GM18520 (cell line): ENCODE measurements around the gene ST6GALNAC2.
"Not testable (repeated sequence)": the region's sequence is repeated elsewhere in the genome, so short reads cannot be mapped to it uniquely, and the experiment has no call there.

Experiments
- ATAC-seq: cut with Tn5 transposase; IDR thresholded peaks from one replicate; pipeline ENCODE4 v1.9.1; 2021; ENCODE audit not compliant: unreplicated experiment

Gene ST6GALNAC2

DNA sequence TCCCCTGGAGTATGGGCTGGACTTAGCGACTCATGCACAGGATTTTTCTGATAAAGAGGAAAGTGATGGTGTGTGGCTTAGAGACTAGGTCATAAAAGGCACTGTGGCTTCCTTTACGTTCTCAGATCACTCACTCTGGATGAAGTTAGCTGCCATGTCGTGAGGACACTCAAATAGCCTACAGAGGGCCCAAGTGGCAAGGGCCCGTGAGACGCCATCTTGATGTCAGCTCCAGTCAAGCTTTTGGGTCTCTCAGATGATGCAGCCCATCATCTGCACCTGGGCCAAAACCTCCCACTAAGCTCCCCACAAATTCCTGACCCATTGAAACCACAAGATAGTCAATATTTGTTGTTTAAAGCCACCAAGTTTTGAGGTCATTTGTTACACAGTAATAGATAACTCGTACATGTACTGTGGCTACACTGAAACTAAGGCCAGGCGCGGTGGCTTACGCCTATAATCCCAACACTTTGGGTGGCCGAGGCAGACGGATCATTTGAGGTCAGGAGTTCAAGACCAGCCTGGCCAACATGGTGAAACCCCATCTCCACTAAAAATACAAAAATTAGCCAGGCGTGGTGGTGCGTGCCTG lies 14.7 kb downstream of the ST6GALNAC2 start:
- no peak for ATAC-seq

- no peak for ATAC-seq
These were observed 15.2 kb downstream of the ST6GALNAC2 start for GRCh38 chr17:76570457-76570856.

- ATAC-seq: no peak
These were observed 15.9 kb downstream of the ST6GALNAC2 start for GRCh38 chr17:76569607-76570279.

GRCh38 chr17:76568811-76569221 lies 16.8 kb downstream of the ST6GALNAC2 start:
- no peak for ATAC-seq

DNA sequence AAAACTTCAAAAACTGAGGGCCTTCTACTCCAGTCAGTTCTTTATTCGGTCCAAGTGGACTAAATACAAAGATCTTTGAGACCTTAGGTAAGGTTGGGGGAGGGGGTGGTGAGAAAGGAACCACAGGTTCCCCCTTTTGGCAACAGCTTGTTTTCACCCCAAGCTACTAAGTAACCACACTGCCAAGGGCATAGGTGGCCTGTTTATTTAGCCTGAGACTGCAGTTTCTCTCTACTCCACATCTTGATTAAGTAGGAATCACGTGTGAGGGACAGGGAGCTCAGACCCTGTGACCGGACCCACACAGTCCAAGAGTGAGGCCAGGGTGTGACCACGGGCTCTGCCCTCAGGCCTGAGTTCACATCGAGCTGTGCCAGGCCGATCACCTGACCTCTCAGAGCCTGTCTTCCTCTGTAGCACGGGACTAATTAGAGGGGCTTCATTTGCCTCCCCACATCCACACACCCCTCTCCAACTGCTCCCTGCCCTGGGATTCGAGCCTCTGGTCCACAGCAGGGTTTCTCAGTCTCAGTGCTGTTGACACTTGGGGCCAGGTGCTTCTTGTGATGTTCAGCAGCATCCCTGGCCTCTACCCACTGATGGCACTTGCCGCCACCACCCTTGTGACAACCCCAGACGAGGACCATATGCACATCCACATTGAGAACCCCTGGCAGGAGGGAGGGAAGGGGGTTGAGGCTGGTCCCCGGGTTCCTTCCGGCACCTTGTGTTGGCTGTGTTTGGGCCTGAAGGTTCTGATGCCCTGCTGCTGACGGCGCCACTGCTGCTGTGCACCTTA lies 17.8 kb downstream of the ST6GALNAC2 start:
- ATAC-seq: no peak

GRCh38 chr17:76566988-76567431 lies 18.6 kb downstream of the ST6GALNAC2 start:
- no peak for ATAC-seq

DNA sequence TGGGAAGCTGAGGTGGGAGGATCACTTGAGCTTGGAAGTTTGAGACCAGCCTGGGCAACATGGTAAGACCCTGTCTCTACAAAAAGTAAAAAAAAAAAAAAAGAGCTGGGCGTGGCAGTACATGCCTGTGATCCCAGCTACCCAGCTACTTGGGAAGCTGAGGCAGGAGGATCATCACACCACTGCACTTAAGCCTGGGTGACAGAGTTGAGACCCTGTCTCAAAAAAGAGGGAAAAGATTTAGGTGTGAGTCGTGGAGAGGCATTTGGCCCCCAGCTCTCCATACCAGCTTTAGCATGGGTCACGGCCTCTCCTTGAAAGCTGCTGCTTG lies 19.1 kb downstream of the ST6GALNAC2 start:
- ATAC-seq: no peak

- no peak for ATAC-seq
These were observed 19.7 kb downstream of the ST6GALNAC2 start for GRCh38 chr17:76565728-76566612.

DNA sequence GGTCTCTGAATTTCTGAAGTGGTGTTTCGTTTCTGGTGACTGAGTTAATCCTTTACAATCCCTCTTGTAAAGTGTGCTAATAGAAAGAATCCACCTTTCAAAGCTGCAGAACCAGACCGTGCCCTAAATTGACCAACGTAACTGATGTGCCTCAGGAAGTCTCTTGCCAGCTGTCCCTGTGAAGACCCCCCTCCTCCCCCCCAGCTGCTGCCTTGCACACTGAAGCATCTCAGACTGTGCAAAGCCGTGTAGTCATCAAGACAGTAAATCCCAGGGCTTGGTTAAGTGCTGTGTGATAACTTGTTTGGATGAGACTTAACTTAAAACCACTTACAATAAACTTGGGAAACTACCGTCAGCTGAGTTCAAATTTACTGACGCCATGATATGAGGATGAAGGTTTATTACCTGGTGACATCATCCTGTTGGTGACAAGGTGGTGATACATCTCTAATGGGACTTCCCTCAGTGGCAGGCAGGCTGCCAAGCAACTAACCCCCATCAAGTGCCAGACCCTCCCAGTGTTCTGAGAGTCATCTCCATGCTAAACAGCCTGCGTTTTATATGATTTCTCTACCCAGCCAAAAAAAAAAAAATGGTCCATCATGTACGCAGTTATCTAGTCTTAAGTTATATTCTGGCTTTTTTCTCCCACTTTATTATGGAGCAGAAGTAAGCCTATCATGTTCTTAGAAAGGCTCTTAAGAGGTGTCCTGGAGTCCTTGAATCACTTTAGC lies 20.5 kb downstream of the ST6GALNAC2 start:
- ATAC-seq: not testable (repeated sequence)

DNA sequence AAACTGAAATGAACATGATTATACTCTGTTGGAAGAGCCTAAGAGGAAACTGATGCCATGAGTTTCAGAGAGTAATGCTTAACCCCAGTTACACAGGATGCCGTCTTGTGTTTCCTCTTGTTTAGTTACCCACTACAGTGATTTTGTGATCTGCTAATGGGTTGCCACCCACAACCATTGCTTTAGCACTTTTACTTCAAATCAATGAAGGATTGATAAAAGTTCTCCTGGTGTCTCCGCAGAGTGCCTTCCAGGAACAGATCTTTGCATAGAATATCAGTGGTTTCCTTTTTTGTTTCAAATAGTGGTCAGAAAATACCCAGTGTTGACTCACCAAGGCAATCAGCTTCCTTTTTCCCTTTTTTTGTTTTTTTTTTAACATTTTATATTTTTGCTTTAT lies 22.3 kb downstream of the ST6GALNAC2 start:
- not testable (repeated sequence) for ATAC-seq

DNA sequence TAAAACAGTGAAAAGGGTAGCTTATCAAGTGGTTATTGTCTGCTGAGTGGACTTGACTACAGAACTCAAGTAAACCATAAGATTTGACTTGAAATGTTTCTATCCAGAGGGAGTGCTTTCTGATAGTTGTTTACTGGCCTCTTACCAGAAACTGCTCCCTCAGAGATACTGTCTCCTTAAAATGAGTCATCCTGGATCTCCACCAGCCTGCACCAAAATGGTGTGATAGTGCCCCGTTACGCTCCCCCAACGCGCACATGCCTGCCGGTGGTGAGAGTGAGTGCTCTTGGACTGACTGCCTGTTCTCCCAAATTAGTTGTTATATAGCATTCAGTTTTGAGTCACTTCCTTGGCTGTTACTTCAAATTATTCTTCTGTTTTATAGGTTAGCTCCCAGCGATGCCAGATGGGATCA lies 22.9 kb downstream of the ST6GALNAC2 start:
- ATAC-seq: no peak

DNA sequence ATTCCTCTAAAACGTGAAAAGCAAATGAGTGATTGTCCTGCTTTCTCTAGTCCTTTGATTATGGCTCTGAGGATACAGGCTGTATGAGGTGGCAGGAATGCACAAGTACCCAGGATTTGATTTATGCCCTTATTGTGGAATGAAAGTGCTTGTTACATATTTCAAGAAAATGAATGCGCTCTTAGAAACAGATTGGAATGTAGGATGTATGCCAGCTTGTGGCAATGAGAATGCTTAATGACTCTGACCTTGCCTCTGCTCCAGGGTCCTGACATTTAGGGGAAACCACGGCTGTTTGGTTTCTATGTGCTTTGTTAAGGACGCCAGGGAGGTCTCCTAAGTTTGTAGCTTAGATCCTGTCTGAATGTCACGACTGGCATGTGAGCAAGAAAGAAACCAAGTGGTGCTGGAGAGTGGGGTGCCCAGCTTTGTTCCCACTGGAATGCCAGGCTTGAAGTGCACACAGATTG lies 23.8 kb downstream of the ST6GALNAC2 start:
- no peak for ATAC-seq

GRCh38 chr17:76561332-76561731 lies 24.3 kb downstream of the ST6GALNAC2 start:
- no peak for ATAC-seq

GRCh38 chr17:76560877-76561221 lies 24.8 kb downstream of the ST6GALNAC2 start:
- no peak for ATAC-seq

GRCh38 chr17:76560036-76560876 lies 25.4 kb downstream of the ST6GALNAC2 start:
- ATAC-seq: no peak

DNA sequence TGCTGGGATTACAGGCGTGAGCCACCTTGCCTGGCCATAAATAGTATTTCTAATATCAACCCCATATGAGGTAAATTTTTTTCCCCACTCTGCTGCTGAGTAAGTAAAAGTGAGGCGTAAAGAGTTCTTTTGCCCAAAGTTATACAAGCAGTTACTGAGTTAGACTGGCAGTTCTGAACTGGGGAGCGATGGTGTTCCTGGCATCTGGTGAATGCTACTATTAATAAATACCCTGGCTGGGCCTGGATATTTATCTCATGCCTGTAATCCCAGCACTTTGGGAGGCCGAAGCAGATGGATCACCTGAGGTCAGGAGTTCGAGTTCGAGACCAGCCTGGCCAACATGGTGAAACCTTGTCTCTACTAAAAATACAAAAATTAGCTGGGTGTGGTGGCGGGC lies 26.2 kb downstream of the ST6GALNAC2 start:
- not testable (repeated sequence) for ATAC-seq

- ATAC-seq: no peak
These were observed 27.2 kb downstream of the ST6GALNAC2 start for GRCh38 chr17:76558198-76559095.
